A673 (cell line): ENCODE results near the gene IL34. TPM values are rescaled to one million over a fixed set of nuclear protein-coding genes. Genes with fewer than 3 reads are reported as not detected.

Experiments
- BruUV-seq: library from RNA; stranded (reverse); fragments of 400-500 nt; replicated peaks from 2 replicates; lab custom pipeline; 2021; lab: Mats Ljungman, UMichigan
- CTCF ChIA-PET: fragments of 300-600 bp; sonication (Branson Sonifier 250); formaldehyde crosslinking; loops from one replicate; lab custom pipeline; 2022; ENCODE audit warnings: antibody characterized with exemption; lab: Charles Lee
- POLR2A ChIA-PET: fragments of 300-600 bp; sonication (Branson Sonifier 250); formaldehyde crosslinking; loops from one replicate; lab custom pipeline; 2022; ENCODE audit warnings: antibody characterized with exemption; ENCODE audit not compliant: low non-redundant PET; lab: Charles Lee
- DNase-seq: peaks from one replicate; pipeline ENCODE4 v3.0.0-alpha.2; 2015; ENCODE audit warnings: low spot score
- H3K27ac ChIP-seq: fragments of 200-600 bp; sonication (generic); 2 replicates; pipeline ENCODE4 v1.5.1; 2016; ENCODE audit warnings: mixed run types, low read depth, mild to moderate bottlenecking, mixed read lengths, antibody characterized with exemption, low read length; ENCODE audit not compliant: poor library complexity, severe bottlenecking
- H3K27me3 ChIP-seq: fragments of 200-600 bp; sonication (generic); replicated peaks from 2 replicates; pipeline ENCODE4 v1.6.1; 2017; ENCODE audit warnings: mixed run types, low read depth, mild to moderate bottlenecking, mixed read lengths, antibody characterized with exemption, low read length; ENCODE audit not compliant: insufficient read depth, poor library complexity
- H3K36me3 ChIP-seq: fragments of 200-600 bp; sonication (generic); 2 replicates; pipeline ENCODE4 v1.6.1; 2016; ENCODE audit warnings: mixed run types, mild to moderate bottlenecking, mixed read lengths, antibody characterized with exemption, low read length; ENCODE audit not compliant: insufficient read depth, poor library complexity, severe bottlenecking
- H3K4me1 ChIP-seq: fragments of 200-600 bp; sonication (generic); 2 replicates; pipeline ENCODE4 v1.6.1; 2017; ENCODE audit warnings: mixed run types, mild to moderate bottlenecking, mixed read lengths, antibody characterized with exemption, low read length; ENCODE audit not compliant: insufficient read depth, poor library complexity, severe bottlenecking
- H3K4me3 ChIP-seq: fragments of 200-600 bp; sonication (generic); 2 replicates; pipeline ENCODE4 v1.5.1; 2016; ENCODE audit warnings: low read depth, mixed run types, mild to moderate bottlenecking, mixed read lengths, low read length; ENCODE audit not compliant: poor library complexity, severe bottlenecking
- H3K9me3 ChIP-seq: fragments of 200-600 bp; sonication (generic); 2 replicates; pipeline ENCODE4 v1.6.1; 2016; ENCODE audit warnings: mixed run types, low read depth, mild to moderate bottlenecking, mixed read lengths, antibody characterized with exemption, low read length; ENCODE audit not compliant: poor library complexity, severe bottlenecking
- CTCF ChIP-seq: fragments of 300-800, 200-600 bp; sonication (generic); conservative IDR thresholded peaks from 2 replicates; pipeline ENCODE4 v1.5.1; 2017; ENCODE audit warnings: low read depth, mild to moderate bottlenecking, antibody characterized with exemption, low read length, moderate library complexity, mixed read lengths
- EZH2 ChIP-seq: fragments of 200-600 bp; sonication (generic); IDR thresholded peaks from 2 replicates; pipeline ENCODE4 v1.6.1; 2017; ENCODE audit warnings: borderline replicate concordance, low read depth, mild to moderate bottlenecking, mixed read lengths, antibody characterized with exemption, low read length; ENCODE audit not compliant: poor library complexity, severe bottlenecking
- intact Hi-C: fragments of 100-400 bp; cut with micrococcal nuclease; formaldehyde crosslinking; loops from one replicate; pipeline ENCODE4 v1.10.0; 2022; ENCODE audit not compliant: unreplicated experiment
- total RNA-seq: library from RNA; stranded (reverse); gene quantifications from 2 replicates; pipeline ENCODE4 v1.2.3, GENCODE V29; 2021

The IL34 gene
- total RNA-seq, 1 experiment from 2014 or later: not detected

GRCh38 chr16:70656712-70657263, 10.4 kb downstream of the IL34 start:
- DNase-seq: no peak
- intact Hi-C loops: loop anchor here (10.0 kb wide), 1 partner anchor 132 kb away; the partner anchor contains the start of genes COG4 and SF3B3
- ChIA-PET CTCF (no interaction called here), POLR2A (no interaction called here)
- H3K36me3 ChIP-seq: no peaks in the 10 kb centered on the region
- BruUV-seq: no TSS peak
- H3K4me3 ChIP-seq: no peak overlapping the region
- no peaks in the 10 kb centered on the region for H3K9me3 ChIP-seq
- TF ChIP-seq EZH2 (no peak), CTCF (no peak)
- H3K27ac ChIP-seq: no peak overlapping the region
- no peaks in the 10 kb centered on the region for H3K4me1 ChIP-seq
- H3K27me3 ChIP-seq: no peaks in the 10 kb centered on the region

- intact Hi-C loops: loop anchor here (10.0 kb wide), 1 partner anchor 133 kb away; the partner anchor contains the start of genes COG4 and SF3B3
- ChIA-PET POLR2A (no interaction called here), CTCF (no interaction called here)
- BruUV-seq: no TSS peak
- no peaks in the 10 kb centered on the region for H3K4me1 ChIP-seq
- no peaks in the 10 kb centered on the region for H3K27me3 ChIP-seq
- TF ChIP-seq EZH2: no peak
- TF ChIP-seq CTCF: no peak
- DNase-seq: no peak
- H3K27ac ChIP-seq: no peak overlapping the region
- no peaks in the 10 kb centered on the region for H3K36me3 ChIP-seq
- no peaks in the 10 kb centered on the region for H3K9me3 ChIP-seq
- H3K4me3 ChIP-seq: no peak overlapping the region
Measured at GRCh38 chr16:70657956-70658355, 11.6 kb downstream of the IL34 start.

GRCh38 chr16:70658921-70659320, 12.6 kb downstream of the IL34 start:
- TF ChIP-seq CTCF: no peak
- no peak for TF ChIP-seq EZH2
- intact Hi-C loops: loop anchor here (10.0 kb wide), 1 partner anchor 134 kb away; the partner anchor contains the start of genes COG4 and SF3B3
- BruUV-seq: no TSS peak
- H3K4me3 ChIP-seq: no peak overlapping the region
- no peak overlapping the region for H3K27ac ChIP-seq
- H3K4me1 ChIP-seq: no peaks in the 10 kb centered on the region
- H3K36me3 ChIP-seq: peaks cover 9% of the 10 kb centered on the region
- POLR2A ChIA-PET: no interaction called here
- no peak for DNase-seq
- CTCF ChIA-PET: no interaction called here
- H3K27me3 ChIP-seq: no peaks in the 10 kb centered on the region
- no peaks in the 10 kb centered on the region for H3K9me3 ChIP-seq
